GM21619 (cell line): Measurements from ENCODE around the gene KCTD5.

Experiments
- ATAC-seq: cut with Tn5 transposase; IDR thresholded peaks from one replicate; pipeline ENCODE4 v1.9.1; 2021; ENCODE audit not compliant: unreplicated experiment

The KCTD5 gene

DNA sequence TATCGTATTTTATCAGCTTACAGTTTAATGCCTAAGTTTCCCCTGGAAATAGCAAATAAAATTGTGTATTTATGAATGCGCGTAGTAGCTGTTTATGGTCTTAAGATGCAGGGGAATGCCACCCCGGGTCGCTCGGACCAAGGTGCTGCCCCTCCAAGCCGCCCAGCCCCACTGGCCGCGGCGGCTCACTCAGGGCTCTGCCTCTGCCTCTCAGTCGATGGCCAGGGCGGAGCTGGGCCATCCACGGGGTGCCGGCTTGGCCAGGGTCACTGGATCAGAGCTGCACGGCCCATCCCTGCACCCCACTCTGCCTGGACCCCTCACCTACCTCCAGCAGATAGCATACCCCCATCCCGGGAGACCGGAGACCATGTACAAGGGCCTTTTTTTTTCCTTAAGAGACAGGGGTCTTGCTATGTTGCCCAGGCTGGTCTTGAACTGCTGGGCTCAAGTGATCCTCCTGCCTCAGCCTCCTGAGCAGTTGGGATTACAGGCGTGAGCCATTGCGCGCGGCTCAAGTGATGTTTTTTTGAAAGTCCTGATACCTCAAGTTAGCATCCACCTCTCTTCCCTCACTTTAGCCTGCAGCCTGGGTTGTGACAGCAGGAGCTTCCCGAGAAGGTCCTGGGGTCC, 26.7 kb downstream of the KCTD5 start:
- no peak for ATAC-seq

DNA sequence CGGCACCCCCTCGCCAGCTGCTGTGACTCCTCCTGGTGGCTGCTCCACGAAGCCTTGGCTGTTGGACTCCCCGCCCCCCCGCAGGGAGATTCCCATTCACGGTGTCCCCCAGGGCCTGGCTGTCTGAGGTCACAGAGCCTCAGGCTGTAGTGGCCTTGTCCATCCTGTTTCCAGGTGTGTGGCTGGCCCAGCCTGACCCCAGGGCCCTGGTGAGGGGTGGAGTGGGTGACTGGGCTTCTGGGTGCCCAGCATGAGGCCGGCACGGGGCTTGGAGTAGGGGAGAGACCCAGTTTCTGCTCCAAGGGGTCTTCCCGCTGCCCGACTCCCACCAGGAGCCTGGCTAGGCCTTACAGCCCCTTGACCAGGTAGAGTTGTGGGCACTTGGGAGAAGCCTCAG, 27.3 kb downstream of the KCTD5 start:
- ATAC-seq, result no peak

DNA sequence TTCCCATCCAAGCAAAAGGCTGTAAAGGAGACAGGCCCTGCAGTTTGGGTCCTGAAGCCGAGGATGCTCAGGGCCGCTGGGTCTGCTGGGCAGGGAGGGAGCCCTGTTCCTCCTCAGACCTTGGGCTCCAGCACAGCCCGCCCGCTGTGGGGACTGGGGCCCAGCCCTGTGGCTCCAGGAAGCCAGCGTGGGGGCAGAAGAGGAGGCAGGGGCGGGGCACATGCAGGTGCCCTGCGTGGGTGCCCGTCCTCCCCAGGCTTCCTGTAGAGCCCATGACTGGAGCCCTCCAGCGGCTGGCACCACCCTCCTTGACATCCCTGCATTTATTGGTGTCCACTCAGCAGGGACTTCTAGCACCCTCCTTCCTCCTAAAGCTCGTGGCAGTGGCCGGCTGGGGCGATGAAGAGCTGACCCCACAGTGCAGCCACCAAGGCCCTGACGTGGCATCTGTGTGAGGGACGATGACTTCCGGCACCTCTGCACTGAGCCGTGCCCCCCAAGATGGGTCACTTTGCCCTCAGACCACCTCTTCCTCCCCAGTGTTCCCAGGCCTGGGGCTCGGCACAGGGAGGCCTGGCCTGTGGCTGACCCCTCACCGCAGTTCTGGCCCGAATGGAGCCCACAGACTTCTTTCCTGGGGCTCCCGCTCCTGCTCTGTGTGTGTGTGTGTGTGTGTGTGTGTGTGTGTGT, 27.8 kb downstream of the KCTD5 start:
- no peak for ATAC-seq

DNA sequence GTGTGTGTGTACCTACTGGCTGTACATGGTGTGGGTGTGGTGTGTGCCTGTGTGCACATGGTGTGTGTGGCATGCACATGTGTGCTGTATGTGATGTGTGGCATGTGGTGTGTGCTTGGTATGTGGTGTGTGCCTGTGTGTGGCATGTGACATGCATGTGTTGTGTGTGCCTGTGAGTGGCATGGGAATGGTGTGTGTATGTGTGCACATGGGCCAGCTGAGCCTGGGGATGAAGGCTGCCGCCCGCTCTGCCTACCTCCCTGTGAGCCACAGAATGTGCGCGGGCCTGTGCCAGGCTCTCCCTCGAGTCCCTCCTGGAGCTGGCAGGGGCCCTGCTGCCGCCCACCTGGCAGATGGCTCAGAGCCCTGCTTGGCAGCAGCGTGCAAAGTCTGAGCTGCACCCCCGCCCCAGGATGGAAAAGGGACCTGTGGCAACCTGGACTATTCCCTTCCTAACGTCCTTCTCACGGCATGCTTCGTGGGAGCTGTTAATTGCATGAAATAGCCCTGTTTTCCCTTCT, 28.4 kb downstream of the KCTD5 start:
- ATAC-seq, result no peak

DNA sequence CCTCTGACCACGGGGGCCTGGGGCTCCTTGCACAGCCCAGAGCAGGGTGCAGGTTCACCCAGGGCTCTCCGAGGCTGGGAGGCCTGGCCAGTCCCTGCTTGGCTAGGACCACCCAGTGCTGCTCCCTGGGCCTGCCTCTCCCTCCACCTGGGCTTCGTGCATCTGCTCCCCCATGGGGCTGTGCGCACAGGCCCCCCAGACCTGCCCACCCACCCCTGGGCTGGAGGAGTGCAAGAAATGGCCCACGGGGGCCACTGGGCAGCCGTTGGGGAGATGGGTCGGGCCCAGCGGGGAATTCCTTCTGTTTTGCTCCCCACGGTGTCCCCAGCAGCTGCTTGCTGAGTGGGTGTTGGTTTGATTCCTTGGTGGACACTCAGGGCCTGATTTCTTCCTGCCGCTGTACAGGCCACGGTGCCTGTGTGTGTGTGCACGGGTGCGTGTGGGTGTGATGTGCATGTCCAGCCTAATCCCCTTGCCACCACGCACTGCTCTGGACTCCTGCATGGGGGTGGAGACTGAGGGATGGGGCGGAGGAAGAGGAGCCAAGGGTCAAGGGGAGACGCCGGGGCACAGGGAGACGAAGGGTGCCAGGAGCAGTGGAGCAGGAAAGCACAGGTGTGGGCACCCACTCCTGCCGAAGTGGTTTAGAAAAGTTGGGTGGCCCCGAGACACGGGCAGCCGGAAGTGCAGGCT, 29.2 kb downstream of the KCTD5 start:
- no peak for ATAC-seq

DNA sequence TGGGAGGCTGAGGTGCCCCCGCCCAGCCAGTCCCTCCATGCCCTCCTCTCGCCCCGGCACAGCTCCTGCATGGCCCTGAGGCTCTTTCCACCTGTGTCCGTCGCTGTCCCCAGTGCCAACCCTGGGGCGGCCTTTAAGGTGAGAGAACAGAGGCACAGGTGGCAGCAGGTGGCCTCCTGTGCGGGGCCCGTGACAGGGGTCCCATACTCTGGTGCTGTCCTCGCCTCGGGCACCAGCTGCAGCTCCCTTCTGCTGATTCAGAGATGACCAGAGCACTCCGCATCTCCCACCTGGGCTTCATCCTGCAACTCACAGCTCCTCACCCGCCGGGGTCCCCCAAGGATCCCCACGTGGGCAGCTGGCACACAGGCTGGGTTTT, 29.7 kb downstream of the KCTD5 start:
- ATAC-seq, result no peak

DNA sequence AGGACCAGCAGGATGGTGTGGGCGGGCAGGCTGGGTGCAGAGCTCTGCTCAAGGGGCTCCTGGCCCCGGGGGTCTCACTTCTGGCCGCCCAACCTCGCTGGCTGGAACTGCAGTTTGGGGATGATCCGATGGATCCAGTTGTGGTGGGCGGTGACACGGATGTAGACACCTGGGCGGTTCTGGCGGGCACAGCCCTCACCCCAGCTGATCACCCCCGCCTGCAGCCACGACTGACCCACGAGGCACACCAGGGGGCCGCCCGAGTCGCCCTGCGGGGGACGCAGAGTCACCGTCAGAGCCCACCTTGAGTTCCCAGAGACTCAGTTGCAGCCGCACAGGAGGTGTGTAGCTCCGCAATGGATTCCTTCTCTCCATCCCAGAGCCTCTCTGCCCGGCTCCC, 30.2 kb downstream of the KCTD5 start:
- no peak for ATAC-seq

DNA sequence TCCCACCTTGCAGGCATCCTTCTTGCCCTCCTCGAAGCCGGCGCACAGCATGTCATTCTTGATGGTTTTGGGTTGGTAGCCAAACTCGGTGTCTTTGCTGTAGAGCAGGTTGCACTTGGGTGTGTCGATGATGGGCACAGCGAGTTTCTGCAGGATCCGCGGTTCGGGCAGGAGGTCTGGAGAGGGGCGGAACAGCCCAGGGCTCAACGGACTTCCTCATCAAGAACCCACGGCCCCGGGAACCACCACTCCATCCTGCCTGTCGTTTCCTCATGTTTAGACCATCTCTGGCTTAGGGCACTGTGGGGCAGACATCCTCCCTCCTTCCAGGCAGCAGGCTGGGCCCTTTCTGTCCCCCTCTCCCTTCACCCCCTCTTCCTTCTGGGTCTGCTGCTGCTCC, 31.2 kb downstream of the KCTD5 start:
- no peak for ATAC-seq

DNA sequence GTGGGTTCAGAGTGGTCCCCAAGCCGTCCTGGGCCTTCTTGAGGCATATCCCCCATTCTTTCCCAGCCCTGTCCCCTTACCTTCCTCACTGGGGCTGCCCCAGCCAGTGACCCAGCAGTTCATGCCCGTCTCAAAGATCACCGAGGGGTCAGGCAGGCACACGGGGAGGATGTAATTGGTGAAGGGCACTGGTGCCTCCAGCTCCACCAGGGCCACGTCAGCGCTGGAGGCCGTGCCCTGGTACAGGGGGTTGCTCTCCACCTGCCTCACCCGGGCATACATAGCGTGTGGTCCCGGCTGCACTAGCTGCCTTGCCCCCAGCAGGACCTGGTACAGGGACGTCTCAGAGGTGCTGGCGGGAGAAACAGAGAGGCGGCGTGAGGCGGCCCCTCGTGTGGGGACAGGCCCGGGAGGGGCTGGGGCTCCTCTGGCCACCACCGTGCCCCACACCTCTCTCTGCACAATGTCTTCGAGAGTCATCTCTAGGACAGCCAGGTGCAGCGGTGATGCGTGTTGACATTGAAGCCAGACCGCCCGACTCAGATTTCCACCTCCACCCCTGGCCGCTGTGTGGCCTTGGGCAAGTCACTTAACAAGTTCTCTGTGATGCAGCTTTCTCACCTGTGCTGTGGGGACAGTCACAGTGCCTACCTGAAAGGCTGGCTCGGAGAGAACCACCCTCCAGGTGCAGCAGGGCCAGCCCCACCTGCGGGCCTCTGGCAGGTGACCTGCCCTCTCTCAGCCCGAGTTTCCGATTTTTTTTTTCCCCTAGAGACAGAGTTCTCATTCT, 31.9 kb downstream of the KCTD5 start:
- ATAC-seq, result no peak

DNA sequence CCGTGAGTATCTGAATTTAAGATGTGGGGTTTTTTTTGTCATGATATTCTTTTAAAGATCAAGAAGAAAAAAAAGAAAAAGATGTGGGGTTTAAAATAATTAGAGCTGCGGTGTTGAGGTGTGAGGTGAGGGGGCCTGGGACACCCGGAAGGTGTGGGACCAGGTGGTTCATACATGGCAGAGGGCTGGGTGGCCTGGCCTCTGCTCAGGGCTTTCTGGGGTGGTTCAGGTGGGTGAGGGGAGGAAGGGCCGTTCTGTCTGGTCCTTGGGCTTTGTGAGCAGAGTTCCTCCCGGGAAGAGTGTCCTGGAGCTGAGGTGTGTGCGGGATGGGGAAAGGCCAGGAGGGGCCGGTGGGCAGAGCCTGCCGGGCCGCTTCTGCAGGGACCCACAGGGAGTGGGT, 32.7 kb downstream of the KCTD5 start:
- ATAC-seq, result no peak

DNA sequence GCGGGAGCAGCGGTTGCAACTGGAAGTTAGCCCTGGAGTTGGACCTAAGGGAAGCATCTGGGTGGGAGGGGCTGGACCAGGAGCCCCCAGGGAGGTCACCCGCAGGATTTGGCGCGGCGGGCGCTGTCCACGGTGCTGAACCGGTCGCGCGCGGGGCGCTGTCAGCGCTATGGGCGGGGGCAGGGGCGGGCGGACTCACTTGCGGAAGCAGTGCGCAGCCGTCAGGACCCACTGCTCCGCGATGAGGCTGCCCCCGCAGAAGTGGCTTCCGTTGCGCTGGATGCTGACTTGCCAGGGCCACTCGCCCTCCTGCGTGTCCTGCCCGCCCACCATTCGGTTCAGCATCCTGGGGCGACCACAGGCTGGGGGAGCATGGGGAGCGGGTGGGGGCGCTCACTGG, 33.2 kb downstream of the KCTD5 start:
- ATAC-seq, result no peak

DNA sequence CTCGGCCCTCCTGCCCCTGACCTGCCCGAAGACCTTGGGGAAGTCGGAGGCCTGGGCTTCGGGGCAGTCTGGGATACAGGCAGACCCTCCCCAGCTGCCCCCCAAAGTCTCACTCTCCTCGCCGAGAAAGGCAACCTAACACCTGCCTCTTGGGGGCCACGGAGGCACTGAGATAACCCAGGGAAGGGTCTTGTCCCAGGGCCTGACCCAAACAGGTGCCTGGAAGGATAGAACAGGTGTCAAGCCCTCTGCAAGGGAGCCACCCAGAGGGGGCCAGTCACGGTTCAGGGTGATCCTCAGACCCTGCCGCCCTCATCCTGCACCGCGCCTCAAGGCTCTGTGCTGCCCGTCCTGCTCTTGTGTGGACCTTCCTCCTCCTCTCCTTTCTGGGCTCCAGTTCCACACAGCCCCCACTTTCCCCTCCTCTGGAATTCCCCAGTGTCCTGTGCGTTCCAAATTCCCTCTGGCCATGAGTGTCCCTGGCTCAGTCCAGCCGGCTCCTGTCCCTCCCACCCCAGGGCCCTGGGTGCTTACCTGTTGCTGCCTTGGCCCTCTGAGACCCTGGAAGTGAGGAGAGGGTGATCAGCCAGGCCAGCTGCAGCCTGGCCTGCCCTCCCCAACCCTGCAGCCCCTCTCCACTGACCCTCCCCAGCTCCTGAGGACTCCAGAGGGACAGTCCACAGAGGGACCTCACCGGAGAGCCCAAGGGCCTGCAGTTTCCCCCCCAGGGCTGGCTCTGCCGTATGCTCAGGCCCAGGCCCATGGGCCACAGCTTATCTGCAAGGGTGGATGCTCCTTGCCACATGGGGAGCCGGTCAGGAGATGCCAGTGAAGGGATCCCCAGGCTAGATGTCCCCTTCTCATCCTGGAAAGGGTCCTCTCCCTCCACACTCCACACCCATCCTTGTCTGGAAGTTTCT, 33.9 kb downstream of the KCTD5 start:
- ATAC-seq, result no peak

DNA sequence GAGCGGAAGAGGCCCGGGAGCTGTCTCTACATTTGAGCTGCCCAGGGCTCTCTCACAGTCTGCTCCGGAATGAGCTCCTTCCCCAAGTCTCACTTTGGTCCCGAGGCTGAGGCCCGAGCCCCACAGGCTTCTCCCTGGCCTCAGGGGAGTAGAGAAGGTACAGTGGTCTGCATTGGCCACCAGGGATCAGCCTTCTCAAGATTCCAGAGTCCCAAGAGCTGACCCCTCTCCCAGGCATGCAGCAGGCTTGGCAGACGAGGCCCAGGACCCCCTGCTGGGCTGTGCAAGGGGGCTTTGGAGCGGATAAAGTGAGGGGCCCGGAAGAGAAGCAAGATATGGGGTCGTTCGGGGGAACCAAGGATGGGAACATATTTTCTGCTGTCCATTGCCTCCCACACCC, 34.6 kb downstream of the KCTD5 start:
- ATAC-seq, result no peak

DNA sequence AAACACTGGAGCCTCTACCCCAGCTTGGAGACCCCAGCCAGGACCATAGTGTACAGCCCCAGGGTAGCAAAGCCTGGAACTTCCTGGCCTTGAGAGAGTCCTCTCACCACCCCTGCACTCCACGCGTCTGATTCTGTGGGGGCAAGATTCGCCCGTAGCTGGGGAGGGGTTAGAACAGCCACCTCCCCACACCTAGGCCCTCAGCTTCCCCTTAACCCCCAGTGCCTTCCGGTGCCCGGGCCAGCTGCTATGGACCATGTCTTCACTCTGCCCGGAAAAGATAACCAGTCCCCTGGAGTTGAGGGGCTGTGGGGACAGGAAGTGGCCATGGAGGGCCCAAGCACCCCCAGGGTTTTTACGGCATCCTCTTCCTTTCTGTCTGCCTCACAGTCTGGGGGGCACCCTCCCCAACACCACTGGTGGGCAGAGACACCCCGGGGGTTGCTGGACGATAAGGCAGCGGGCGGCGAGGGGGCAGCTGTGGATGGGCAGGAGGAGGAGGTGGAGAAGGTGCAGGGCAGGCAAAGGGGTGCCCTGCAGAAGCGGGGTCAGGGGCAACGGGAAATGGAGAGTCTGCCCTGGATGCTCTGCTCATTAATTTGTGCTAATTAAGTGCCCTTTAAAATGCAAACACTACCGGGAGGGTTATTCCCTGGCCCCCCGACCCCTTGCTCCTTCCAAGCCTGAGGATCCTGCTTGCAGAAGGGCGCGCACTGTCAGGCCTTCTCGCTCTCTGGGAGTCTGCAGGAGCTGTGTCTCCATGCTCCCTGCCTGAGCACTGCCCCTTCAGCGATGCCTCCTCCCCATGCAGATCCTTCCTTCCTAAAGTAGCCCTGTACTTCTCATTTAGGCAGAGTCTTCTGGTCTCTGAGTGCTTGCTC, 35.3 kb downstream of the KCTD5 start:
- no peak for ATAC-seq

DNA sequence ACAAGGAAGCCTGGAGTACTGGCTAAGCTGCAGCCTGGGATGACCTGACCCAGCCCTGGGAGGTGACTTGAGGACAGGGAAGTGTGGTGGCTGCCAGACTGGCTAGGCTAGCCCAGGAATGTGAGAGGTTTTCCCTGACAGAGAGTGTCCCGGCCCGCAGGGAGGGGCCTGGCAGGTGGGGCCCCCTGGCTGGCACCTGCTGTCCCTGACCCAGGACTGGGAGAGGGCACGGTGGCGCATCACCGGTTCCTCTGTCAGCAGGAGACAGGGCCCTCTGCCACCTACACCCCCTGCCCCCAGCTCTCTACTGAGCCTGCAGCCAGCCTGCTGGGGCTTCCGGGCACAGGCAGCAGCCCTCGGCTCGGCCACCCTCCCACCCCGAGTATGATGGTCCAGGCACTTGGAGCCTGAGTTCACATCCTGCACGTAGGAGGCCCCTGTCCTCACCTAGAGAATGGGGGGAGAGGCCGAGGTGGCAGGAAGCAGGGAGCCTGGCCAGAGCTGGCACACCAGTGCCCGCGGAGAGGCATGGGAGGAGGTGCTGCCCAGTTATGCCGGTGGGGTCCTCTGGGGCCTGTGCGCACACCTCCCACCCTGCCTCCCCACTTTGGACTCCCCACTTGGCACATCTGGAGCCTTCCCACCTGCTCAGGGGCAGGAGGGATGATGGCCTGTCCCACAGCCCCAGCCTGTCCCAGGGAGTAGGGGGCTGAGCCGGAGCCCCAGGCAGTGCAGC, 37.2 kb downstream of the KCTD5 start:
- no peak for ATAC-seq

DNA sequence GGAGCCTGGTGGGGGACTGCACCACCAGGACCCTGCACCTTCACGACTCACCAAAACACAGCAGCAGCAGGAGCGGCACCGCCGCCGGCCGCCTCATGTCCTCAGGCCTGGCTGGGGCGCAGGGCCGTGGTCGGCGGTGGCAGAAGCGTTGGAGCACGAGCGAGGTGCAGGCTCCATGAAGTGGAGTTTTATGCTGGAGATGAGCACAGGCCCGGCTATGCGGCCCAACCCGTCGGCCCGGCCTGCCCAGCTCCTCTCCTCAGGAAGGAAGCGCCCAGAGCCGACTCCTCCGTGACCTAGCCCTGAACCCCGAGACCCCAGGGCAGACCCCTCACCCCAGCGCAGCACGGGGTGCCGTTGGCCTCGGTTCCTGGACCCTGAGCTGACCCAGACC, 37.7 kb downstream of the KCTD5 start, which contains the start of gene PRSS27:
Gene PRSS27, minus strand, starts transcription at position 161 of the 394 bp plus-strand sequence. Its CDS starts 64 bp downstream, at position 97.
- ATAC-seq, result no peak

DNA sequence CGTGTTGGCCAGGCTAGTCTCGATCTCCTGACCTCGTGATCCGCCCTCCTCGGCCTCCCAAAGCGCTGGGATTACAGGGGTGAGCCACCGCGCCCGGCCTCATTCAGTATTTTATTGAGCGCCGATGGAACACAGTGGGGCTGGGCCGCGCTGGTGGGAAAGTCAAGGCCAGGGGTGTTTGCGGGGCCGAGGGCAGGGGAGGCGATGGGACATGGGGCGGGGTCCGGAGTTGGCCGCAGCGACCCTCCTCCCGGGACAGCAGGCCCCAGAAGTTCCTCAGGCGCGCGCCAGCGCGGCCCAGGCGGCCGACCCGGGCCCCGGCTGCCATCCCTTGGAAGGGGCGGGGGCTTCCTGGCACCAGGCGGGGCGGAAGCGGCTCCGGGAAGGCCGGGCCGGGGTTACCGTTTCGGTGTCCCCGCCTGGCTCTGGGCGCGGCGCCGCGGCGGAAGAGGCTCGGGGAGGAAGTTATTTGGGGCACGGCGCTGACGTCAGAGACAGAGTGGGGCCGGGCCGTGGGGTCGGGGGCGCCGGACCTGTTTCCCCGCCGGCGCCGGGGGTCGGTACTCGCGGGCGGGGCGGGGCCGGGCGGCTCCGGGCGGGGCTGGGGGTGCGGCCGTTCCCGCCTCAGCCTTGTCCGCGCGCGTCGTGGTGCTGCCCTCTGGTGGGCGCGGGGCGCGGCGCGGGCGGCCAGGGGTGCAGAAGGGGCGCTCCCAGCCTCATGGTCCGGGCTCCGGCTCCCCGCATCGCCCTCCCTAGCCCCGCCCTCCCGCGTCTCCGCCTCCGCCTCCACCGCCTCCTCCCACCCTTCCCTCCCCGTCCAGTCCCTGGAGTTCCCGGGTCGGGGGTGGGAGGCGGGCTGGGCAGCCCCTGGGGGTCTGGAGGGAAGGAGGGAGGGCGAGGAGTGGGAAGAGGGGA, 38.7 kb downstream of the KCTD5 start:
- ATAC-seq, result peak; percentile 74
